Activated CD4-positive, alpha-beta memory T cell treated with anti-CD3 and anti-CD28 coated beads, Interleukin-2, amount 10 ng/mL, durations not matched to agents 7 days and 5 days (primary cell): ENCODE results near the gene APBA1. TPM values are rescaled to one million over a fixed set of nuclear protein-coding genes. Genes with fewer than 3 reads are reported as not detected.

Experiments
- CTCF ChIA-PET: fragments of 350-600 bp; sonication (Branson Sonifier 250); formaldehyde crosslinking; loops from one replicate; lab custom pipeline; 2021; ENCODE audit warnings: antibody characterized with exemption, inconsistent platforms; lab: Charles Lee
- POLR2A ChIA-PET: fragments of 350-600 bp; sonication (Branson Sonifier 250); formaldehyde crosslinking; loops from one replicate; lab custom pipeline; 2021; ENCODE audit warnings: antibody characterized with exemption; lab: Charles Lee
- DNase-seq: peaks from one replicate; pipeline ENCODE4 v3.0.0-alpha.2; 2020
- H3K27ac Mint-ChIP-seq: one replicate; pipeline ENCODE4 v1.8.0; 2021; ENCODE audit warnings: mild to moderate bottlenecking, mixed read lengths
- H3K27me3 Mint-ChIP-seq: one replicate; pipeline ENCODE4 v1.8.0; 2021; ENCODE audit warnings: mixed read lengths
- H3K36me3 Mint-ChIP-seq: one replicate; pipeline ENCODE4 v1.8.0; 2021; ENCODE audit warnings: low read depth, mixed read lengths
- H3K4me1 Mint-ChIP-seq: one replicate; pipeline ENCODE4 v1.8.0; 2021; ENCODE audit warnings: mixed read lengths
- H3K4me3 Mint-ChIP-seq: one replicate; pipeline ENCODE4 v1.8.0; 2021; ENCODE audit warnings: mild to moderate bottlenecking, mixed read lengths
- H3K9me3 Mint-ChIP-seq: one replicate; pipeline ENCODE4 v1.8.0; 2021; ENCODE audit warnings: mixed read lengths
- total RNA-seq, 2 experiments: library from RNA; stranded (reverse); gene quantifications; one replicate each; pipeline ENCODE4 v1.2.3, GENCODE V29; 2021

Gene APBA1
- 1 to 10 TPM; 6.2 to 7.8 TPM for total RNA-seq

DNA sequence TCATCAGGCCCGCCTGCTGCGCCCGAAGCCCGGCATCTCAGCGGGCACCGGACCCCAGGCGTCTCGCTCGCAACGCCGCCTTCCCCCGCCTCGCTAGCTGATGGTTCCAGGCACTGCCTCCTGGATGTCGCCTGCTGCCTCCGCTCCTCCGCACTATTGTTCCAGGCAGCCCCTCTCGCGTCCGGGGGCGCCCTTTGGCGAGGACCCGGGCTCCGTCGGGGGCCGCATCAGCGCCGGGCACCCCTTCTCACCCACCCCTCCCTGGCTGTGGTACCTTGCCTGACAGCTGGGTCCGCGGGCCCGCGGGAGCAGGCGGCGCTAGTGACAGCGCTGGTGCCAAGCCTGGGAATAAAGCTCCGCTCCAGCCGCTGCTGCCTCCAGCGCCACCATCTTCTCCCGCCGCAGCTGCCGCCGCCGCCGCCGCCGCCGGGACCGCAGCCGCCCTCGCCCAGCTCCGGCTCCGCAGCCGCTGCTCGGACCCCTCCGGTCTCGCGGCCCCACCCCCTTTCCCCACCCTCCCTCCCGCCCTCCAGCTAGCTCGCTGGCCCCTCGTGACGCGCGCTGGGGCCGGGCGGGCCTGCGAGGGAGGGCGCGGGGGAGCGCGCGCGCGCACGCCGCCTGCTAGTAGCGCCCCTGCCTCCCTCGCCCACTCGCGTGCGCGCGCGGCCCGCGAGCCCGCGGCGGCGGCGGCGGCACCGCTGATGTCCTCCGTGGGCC, at the start of gene APBA1:
TSS of gene APBA1 (minus strand) at position 493 of the 717 bp plus-strand sequence.
- H3K9me3 Mint-ChIP-seq: no peaks in the 10 kb centered on the region
- peaks cover 17% of the 10 kb centered on the region for H3K4me1 Mint-ChIP-seq
- H3K27me3 Mint-ChIP-seq: peaks cover 31% of the 10 kb centered on the region
- ChIA-PET POLR2A (interaction anchor here (0.8 to 1.0 kb wide), 2 partner anchors 87 to 747 kb away, joined by 3 to 6 read pairs; no protein-coding TSS in a partner anchor), CTCF (interaction anchor here (1.2 to 2.7 kb wide), 6 partner anchors 18 to 247 kb away, joined by 3 to 21 read pairs (median 6); no protein-coding TSS in a partner anchor)
- peak within 1 kb of the TSS; percentile 72 for H3K4me3 Mint-ChIP-seq
- DNase-seq: peak; percentile 19
- H3K27ac Mint-ChIP-seq: no peak within 1 kb of the TSS
- no peaks in the 10 kb centered on the region for H3K36me3 Mint-ChIP-seq

DNA sequence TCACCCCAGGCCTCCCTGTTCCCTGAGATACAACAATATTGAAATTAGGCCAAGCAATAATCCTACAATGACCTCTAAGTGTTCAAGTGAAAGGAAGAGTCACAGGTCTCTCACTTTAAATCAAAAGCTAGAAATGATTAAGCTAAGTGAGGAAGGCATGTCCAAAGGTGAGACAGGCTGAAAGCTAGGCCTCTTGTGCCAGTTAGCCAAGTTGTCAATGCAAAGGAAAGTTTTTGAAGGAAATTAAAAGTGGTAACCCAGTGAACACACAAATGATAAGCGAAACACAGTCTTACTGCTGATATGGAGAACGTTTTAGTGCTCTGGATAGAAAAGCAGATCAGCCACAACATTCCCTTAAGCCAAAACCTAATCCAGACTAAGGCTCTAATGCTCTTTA, 47.8 kb upstream of the APBA1 start:
- H3K36me3 Mint-ChIP-seq: peaks cover 56% of the 10 kb centered on the region

DNA sequence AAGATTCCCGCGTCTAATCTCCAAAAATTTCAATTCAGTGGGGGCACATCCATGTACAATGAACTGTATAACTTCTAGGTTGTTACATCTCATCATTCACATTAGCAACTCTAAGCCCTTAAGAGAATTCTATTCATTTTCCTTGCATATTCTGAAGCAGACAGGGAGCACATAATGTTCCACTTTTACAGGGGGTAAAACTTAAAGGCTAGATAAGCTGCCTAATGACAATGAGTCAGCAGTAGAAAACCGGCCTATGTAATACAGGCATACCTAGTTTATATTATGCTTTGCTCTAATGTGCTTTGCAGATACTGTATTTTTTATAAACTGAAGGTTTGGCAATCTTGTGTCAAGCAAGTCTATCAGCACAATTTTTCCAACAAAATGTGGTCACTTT, 47.2 kb upstream of the APBA1 start:
- CTCF ChIA-PET: no interaction called here
- no peak for DNase-seq
- no peaks in the 10 kb centered on the region for H3K27me3 Mint-ChIP-seq
- H3K36me3 Mint-ChIP-seq: peaks cover 58% of the 10 kb centered on the region
- H3K27ac Mint-ChIP-seq: no peak overlapping the region
- H3K4me1 Mint-ChIP-seq: no peaks in the 10 kb centered on the region
- H3K9me3 Mint-ChIP-seq: no peaks in the 10 kb centered on the region
- H3K4me3 Mint-ChIP-seq: no peak overlapping the region
- POLR2A ChIA-PET: no interaction called here

More for the DNA sequence above, 47.8 kb upstream of the APBA1 start:
- DNase-seq: no peak
- CTCF ChIA-PET: interaction anchor here (0.9 kb wide), 1 partner anchor 882 kb away, joined by 3 read pairs; no protein-coding TSS in a partner anchor
- Mint-ChIP-seq H3K27me3 (no peaks in the 10 kb centered on the region), H3K27ac (no peak overlapping the region), H3K4me1 (no peaks in the 10 kb centered on the region), H3K9me3 (no peaks in the 10 kb centered on the region), H3K4me3 (no peak overlapping the region)
- POLR2A ChIA-PET: no interaction called here

DNA sequence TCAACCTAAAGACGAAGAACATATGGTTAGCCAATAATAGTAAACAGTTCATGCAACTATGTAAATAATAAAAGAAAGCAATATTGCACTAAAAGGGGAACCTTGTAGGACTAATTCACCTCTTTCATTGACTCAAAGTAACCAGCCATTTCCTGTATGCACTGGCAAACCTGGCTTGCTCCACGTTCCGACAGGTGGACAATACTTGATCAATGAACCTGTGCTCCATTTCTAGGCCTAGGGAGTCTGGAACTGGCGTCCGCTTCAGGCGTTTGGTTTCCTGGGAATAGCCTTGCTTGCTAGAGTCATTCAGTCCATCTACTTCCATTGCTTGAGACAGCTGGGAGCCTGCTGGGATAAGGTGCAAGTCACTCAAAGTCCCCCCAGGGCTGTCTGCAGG, 46.0 kb upstream of the APBA1 start:
- Mint-ChIP-seq H3K27ac (no peak overlapping the region), H3K36me3 (peaks cover 58% of the 10 kb centered on the region), H3K9me3 (no peaks in the 10 kb centered on the region), H3K4me1 (no peaks in the 10 kb centered on the region), H3K4me3 (no peak overlapping the region), H3K27me3 (no peaks in the 10 kb centered on the region)
- ChIA-PET CTCF (no interaction called here), POLR2A (no interaction called here)
- no peak for DNase-seq

DNA sequence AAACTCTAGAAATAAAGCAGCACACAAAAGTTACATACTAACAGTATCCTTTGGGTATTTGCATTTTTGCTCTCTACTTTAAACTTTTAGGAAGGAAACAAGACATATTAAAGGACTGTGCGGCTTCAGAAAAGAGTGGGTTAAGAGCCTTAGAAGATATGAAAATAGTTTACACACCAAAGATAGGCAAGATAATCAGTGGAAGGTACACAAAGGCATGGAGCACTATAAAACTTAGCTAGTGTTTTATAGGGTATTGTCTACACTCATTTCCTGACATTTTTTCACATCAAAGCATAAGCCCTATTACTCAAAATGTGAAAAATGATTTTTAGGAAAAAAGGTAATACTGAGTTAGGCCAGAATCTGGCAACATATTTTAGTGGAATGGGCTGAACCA, 43.7 kb upstream of the APBA1 start:
- DNase-seq: no peak
- ChIA-PET POLR2A (no interaction called here), CTCF (no interaction called here)
- H3K27ac Mint-ChIP-seq: no peak overlapping the region
- H3K9me3 Mint-ChIP-seq: no peaks in the 10 kb centered on the region
- no peaks in the 10 kb centered on the region for H3K4me1 Mint-ChIP-seq
- H3K27me3 Mint-ChIP-seq: no peaks in the 10 kb centered on the region
- H3K4me3 Mint-ChIP-seq: no peak overlapping the region
- peaks cover 44% of the 10 kb centered on the region for H3K36me3 Mint-ChIP-seq

DNA sequence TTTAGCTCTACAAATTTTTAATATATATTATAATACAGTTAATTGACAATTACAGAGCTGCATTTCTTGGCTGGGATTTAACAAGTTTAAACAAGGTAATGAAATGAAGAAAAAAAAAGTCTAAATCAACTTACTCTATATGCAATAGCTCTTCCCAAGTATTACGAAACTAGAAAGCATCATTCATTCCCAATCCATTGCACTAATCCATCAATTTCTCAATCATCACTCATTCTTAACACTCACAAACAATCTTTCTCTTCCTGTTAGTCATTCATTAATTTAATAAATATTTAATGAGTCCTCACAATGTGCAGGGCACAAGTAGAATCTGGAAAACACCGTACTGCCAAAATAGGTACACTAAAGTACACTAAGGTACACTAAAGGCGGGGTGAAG, 42.9 kb upstream of the APBA1 start:
- ChIA-PET CTCF (interaction anchor here (1.3 kb wide), 1 partner anchor 163 kb away, joined by 3 read pairs; no protein-coding TSS in a partner anchor), POLR2A (no interaction called here)
- Mint-ChIP-seq H3K27me3 (no peaks in the 10 kb centered on the region), H3K9me3 (no peaks in the 10 kb centered on the region), H3K27ac (no peak overlapping the region), H3K4me3 (no peak overlapping the region), H3K4me1 (no peaks in the 10 kb centered on the region), H3K36me3 (peaks cover 45% of the 10 kb centered on the region)
- no peak for DNase-seq

DNA sequence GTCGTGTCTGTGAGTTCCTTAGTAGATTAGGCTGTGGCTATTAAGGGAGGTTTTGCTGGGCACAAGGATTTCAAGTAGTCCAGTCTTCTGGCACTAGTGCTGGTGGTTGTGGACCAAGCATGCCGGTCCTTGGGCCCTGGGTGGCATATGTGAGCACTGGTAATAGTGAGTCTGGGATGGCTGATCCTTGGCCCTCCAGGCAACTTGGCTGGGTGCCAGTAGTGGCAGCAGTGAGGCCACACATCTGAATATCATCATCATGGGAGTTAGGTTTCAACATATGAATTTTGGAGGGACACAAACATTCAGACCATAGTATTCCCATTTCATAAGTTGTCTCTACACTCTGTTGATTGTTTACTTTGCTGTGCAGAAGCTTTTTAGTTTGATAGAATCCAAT, 25.3 kb upstream of the APBA1 start:
- no peak overlapping the region for H3K4me3 Mint-ChIP-seq
- H3K4me1 Mint-ChIP-seq: no peaks in the 10 kb centered on the region
- DNase-seq: no peak
- H3K27ac Mint-ChIP-seq: no peak overlapping the region
- H3K9me3 Mint-ChIP-seq: peaks cover 26% of the 10 kb centered on the region
- ChIA-PET CTCF (no interaction called here), POLR2A (no interaction called here)
- peaks cover 18% of the 10 kb centered on the region for H3K27me3 Mint-ChIP-seq
- H3K36me3 Mint-ChIP-seq: peaks cover 4% of the 10 kb centered on the region

DNA sequence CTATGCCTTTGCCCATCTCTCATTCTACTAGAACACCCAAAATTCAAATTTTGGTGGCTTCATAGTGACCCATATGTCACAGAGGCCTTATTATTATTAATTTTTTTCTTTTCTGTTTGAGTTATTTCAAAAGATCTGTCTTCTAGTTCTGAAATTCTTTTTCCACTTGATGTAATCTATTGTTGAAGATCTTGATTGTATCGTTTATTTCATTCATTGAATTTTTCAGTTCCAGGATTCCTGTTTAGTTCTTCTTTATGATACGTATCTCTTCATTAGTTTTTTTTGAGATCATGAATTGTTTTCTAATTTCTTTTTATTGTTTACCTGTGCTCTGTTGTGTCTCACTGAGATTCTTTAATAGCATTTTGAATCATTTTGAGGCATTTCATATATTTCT, 24.6 kb upstream of the APBA1 start:
- no peak for DNase-seq
- peaks cover 17% of the 10 kb centered on the region for H3K27me3 Mint-ChIP-seq
- H3K4me1 Mint-ChIP-seq: no peaks in the 10 kb centered on the region
- POLR2A ChIA-PET: no interaction called here
- H3K27ac Mint-ChIP-seq: no peak overlapping the region
- H3K9me3 Mint-ChIP-seq: peaks cover 24% of the 10 kb centered on the region
- CTCF ChIA-PET: no interaction called here
- H3K4me3 Mint-ChIP-seq: no peak overlapping the region
- peaks cover 4% of the 10 kb centered on the region for H3K36me3 Mint-ChIP-seq

DNA sequence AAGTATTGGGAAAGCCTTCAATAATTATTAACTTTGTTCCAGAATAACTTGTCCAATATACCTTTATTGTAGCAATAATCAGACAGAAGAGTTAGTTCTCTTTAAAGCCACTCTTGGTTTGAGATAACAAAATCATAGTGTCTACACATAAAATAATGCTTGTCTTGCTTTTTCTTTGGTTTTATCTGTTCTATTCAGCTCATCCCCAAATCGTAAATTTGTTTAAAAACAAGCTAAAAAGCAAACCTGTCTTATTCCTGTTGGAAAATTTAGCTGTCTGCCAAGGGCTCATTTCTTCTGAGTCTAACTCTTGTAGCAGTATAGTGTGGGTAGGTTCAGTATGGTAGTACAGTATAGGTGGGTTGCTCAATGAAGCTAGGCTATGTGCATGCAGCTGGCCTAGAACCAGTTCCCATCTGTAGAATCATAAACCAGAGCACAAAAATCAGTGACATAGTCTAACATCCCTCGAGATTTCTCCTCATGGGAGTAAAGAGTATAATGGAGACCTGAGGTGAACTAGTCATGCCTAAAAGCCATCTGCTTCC, 17.9 kb upstream of the APBA1 start:
- no peaks in the 10 kb centered on the region for H3K9me3 Mint-ChIP-seq
- H3K27me3 Mint-ChIP-seq: peaks cover 14% of the 10 kb centered on the region
- ChIA-PET CTCF (interaction anchor here (2.0 kb wide), 1 partner anchor 17 kb away, joined by 6 read pairs; the partner anchor contains the start of gene APBA1), POLR2A (no interaction called here)
- no peak for DNase-seq
- H3K4me3 Mint-ChIP-seq: no peak overlapping the region
- no peaks in the 10 kb centered on the region for H3K36me3 Mint-ChIP-seq
- no peaks in the 10 kb centered on the region for H3K4me1 Mint-ChIP-seq
- no peak overlapping the region for H3K27ac Mint-ChIP-seq

DNA sequence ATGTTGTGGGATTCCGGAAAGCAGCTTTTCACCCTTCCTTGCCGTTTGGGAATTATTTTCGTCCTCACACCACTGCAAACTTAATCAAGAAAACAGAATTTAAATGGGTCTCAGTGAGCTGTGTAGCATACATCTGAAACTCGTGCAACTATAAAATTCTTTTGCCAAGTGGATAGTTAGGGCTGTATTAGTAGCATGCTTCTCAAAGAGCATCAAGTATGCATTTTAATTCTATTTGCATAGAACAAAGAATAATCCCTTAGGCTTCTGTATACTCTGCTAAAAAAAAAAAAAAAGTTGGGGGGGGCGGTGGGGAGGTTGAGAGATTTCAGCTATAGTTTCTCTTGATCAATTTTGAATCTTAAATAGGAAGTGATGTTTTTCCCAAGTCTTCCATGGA, 11.8 kb upstream of the APBA1 start:
- no peaks in the 10 kb centered on the region for H3K4me1 Mint-ChIP-seq
- POLR2A ChIA-PET: no interaction called here

DNA sequence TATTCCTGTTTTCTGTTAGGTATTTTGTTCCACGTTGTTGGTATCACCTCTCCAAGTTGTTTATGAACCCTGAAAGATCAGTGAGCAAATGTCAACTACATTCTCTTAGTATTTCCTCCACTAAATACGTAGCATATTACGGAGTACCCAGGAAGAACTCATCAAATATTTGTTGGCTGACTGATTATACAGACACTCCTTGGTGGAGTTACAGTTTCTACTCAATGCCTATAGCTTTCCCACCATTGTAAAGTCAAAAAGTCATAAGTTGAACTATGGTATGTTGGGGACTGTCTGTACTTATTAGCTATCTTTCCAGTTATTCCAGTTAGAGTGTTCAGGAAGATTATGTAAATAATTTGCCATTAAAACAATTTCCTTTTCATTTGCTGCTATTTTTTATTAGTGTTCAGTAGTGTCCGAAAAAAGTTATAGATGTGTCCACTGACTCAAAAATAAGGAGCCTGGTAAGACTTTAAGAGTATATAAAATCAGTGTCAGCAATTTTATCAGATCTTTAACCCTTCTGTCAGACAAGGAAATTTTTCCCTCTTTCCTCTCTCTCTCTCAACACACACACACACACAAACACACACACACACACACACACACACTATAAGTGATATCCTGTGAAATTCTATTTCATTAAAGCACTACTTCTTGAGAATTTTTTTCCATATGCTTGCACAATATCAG, 6.8 kb upstream of the APBA1 start:
- POLR2A ChIA-PET: no interaction called here
- CTCF ChIA-PET: no interaction called here

More for the DNA sequence above, 11.8 kb upstream of the APBA1 start:
- H3K9me3 Mint-ChIP-seq: no peaks in the 10 kb centered on the region
- CTCF ChIA-PET: interaction anchor here (1.7 kb wide), 1 partner anchor 11 kb away, joined by 9 read pairs; no protein-coding TSS in a partner anchor
- no peak overlapping the region for H3K27ac Mint-ChIP-seq
- no peak for DNase-seq
- no peaks in the 10 kb centered on the region for H3K27me3 Mint-ChIP-seq
- no peak overlapping the region for H3K4me3 Mint-ChIP-seq
- H3K36me3 Mint-ChIP-seq: no peaks in the 10 kb centered on the region

DNA sequence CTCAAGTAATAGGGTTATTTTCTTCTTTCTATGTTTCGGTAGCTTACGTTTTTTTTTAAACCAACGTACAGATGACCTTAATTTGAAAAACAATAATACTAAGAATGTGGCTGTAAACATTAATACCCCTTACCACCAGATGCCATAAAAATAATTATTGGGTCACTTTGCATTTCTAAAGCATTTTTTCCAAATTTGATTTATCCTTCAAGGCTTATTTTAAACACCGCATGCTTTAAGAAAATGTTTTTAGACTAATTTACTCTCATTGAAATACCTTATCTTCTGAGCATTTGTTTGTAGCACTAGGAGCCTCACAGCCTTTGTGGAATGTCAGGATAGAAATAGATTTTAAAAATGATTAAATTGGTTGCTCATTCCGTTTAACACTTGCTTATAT, 5.8 kb upstream of the APBA1 start:
- Mint-ChIP-seq H3K9me3 (no peaks in the 10 kb centered on the region), H3K4me3 (no peak overlapping the region), H3K36me3 (no peaks in the 10 kb centered on the region), H3K27me3 (peaks cover 12% of the 10 kb centered on the region), H3K4me1 (peaks cover 9% of the 10 kb centered on the region), H3K27ac (no peak overlapping the region)
- ChIA-PET POLR2A (no interaction called here), CTCF (no interaction called here)
- DNase-seq: no peak

More for the DNA sequence above, 6.8 kb upstream of the APBA1 start:
- no peak overlapping the region for H3K4me3 Mint-ChIP-seq
- no peaks in the 10 kb centered on the region for H3K9me3 Mint-ChIP-seq
- peaks cover 7% of the 10 kb centered on the region for H3K4me1 Mint-ChIP-seq
- peaks cover 9% of the 10 kb centered on the region for H3K27me3 Mint-ChIP-seq
- H3K36me3 Mint-ChIP-seq: no peaks in the 10 kb centered on the region
- DNase-seq: no peak
- H3K27ac Mint-ChIP-seq: no peak overlapping the region

DNA sequence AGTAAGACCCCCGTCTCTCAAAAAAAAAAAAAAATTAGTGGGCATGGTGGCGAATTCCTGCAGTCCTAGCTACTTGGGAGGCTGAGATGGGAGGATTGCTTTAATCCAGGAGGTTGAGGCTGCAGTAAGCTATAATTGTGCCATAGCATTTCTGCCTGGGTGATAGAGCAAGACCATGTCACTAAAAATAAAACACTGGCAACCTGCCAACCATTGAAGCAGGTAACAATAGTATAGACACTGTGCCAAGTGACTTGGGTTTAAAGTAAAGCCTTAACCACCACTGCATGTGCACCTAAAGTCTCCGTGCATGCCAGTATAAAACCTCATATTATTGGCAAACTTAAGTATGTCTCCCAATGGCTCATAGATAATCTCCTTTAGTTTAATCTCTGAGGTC, 3.4 kb upstream of the APBA1 start:
- Mint-ChIP-seq H3K4me3 (no peak overlapping the region), H3K27me3 (peaks cover 29% of the 10 kb centered on the region), H3K9me3 (no peaks in the 10 kb centered on the region), H3K36me3 (no peaks in the 10 kb centered on the region), H3K4me1 (peaks cover 17% of the 10 kb centered on the region), H3K27ac (no peak overlapping the region)
- CTCF ChIA-PET: no interaction called here
- POLR2A ChIA-PET: no interaction called here
- DNase-seq: no peak
